Activated CD4-positive, alpha-beta T cell treated with anti-CD3 and anti-CD28 coated beads for 4 hours (primary cell): ENCODE measurements around the gene CCNY.
"Not testable (repeated sequence)": the region's sequence is repeated elsewhere in the genome, so short reads cannot be mapped to it uniquely, and the experiment has no call there.

Experiments used
- DNase-seq, 2 donors: peaks; one replicate each; pipeline ENCODE4 v3.0.0-alpha.2; 2020

CCNY gene

GRCh38 chr10:35412003-35412723 is 75.9 kb downstream of the CCNY start:
- DNase-seq: no peak

GRCh38 chr10:35412900-35413491 is 76.7 kb downstream of the CCNY start:
- no peak for DNase-seq

GRCh38 chr10:35413985-35414861 is 77.9 kb downstream of the CCNY start:
- DNase-seq: peak; percentile 26 to 30

GRCh38 chr10:35415505-35415904 is 79.2 kb downstream of the CCNY start:
- DNase-seq: no peak

- DNase-seq: no peak
Measured at GRCh38 chr10:35416619-35417312, 80.5 kb downstream of the CCNY start.

GRCh38 chr10:35417313-35417625 is 81.0 kb downstream of the CCNY start:
- no peak for DNase-seq

- no peak for DNase-seq
Measured at GRCh38 chr10:35417795-35418194, 81.5 kb downstream of the CCNY start.

GRCh38 chr10:35418580-35418979 is 82.3 kb downstream of the CCNY start:
- not testable (repeated sequence) for DNase-seq

- no peak for DNase-seq
Measured at GRCh38 chr10:35420044-35420443, 83.7 kb downstream of the CCNY start.

GRCh38 chr10:35420827-35421552 is 84.7 kb downstream of the CCNY start:
- DNase-seq: no peak

GRCh38 chr10:35421553-35422178 is 85.4 kb downstream of the CCNY start:
- DNase-seq: no peak

GRCh38 chr10:35422228-35422627 is 85.9 kb downstream of the CCNY start:
- DNase-seq: no peak

- no peak for DNase-seq
Measured at GRCh38 chr10:35423505-35424306, 87.4 kb downstream of the CCNY start.

- no peak for DNase-seq
Measured at GRCh38 chr10:35424680-35425285, 88.5 kb downstream of the CCNY start.

- DNase-seq: no peak
Measured at GRCh38 chr10:35425595-35425994, 89.3 kb downstream of the CCNY start.

- DNase-seq: no peak
Measured at GRCh38 chr10:35426657-35427056, 90.3 kb downstream of the CCNY start.

- DNase-seq: no peak
Measured at GRCh38 chr10:35427543-35427942, 91.2 kb downstream of the CCNY start.

GRCh38 chr10:35428521-35428920 is 92.2 kb downstream of the CCNY start:
- no peak for DNase-seq

- no peak for DNase-seq
Measured at GRCh38 chr10:35432781-35433338, 96.6 kb downstream of the CCNY start.

GRCh38 chr10:35433851-35434426 is 97.6 kb downstream of the CCNY start:
- DNase-seq: no peak
